Stimulated activated naive CD8-positive, alpha-beta T cell treated with anti-CD3 and anti-CD28 coated beads, Interleukin-15, amount 100 ng/mL, for 72 hours (primary cell): ENCODE results near the gene PTEN.
A peak's percentile ranks its signal among the peaks of the same experiment; 100 is the strongest.
"Not testable (repeated sequence)": the region's sequence is repeated elsewhere in the genome, so short reads cannot be mapped to it uniquely, and the experiment has no call there.

Experiments
- ATAC-seq: fragments of 150-1000 bp; cut with Tn5 transposase; 2 replicates; pipeline ENCODE4 v1.10.0; 2021; ENCODE audit warnings: mild to moderate bottlenecking, moderate library complexity
- DNase-seq, 2 donors: peaks; one replicate each; pipeline ENCODE4 v3.0.0; 2021 to 2022
- H3K27ac Mint-ChIP-seq, 2 donors: one replicate each; pipeline ENCODE4 v1.8.0; 2022; ENCODE audit warnings: mild to moderate bottlenecking in 2 of 2, mixed read lengths in 2 of 2, moderate library complexity in 2 of 2
- H3K27me3 Mint-ChIP-seq: one replicate; pipeline ENCODE4 v1.8.0; 2022; ENCODE audit warnings: mixed read lengths
- H3K4me1 Mint-ChIP-seq: one replicate; pipeline ENCODE4 v1.8.0; 2022; ENCODE audit warnings: mild to moderate bottlenecking, mixed read lengths
- H3K4me3 Mint-ChIP-seq, 2 donors: one replicate each; pipeline ENCODE4 v1.8.0; 2022; ENCODE audit warnings: mild to moderate bottlenecking in 2 of 2, mixed read lengths in 2 of 2, moderate library complexity in 1 of 2
- H3K9me3 Mint-ChIP-seq, 2 donors: one replicate each; pipeline ENCODE4 v1.8.0; 2022; ENCODE audit warnings: mixed read lengths in 2 of 2

Gene PTEN

GRCh38 chr10:87863053-87863943 lies at the start of gene PTEN, which contains the start of gene KLLN:
Gene PTEN (plus strand): TSS chr10:87863625. CDS start chr10:87864470, 845 bp downstream.
Gene KLLN (minus strand): TSS chr10:87863533. CDS start chr10:87862487, 1,046 bp downstream.
- DNase-seq (peak; percentile 87 to 88), ATAC-seq (peak; percentile 74)
- Mint-ChIP-seq H3K27ac (peak within 1 kb of the TSS; percentile 96 to 98), H3K27me3 (no peaks in the 10 kb centered on the region), H3K9me3 (no peaks in the 10 kb centered on the region), H3K4me3 (peak within 1 kb of the TSS; percentile 97 to 98), H3K4me1 (peaks cover 25% of the 10 kb centered on the region)

- peak overlapping the region; percentile 93 to 94 for H3K4me3 Mint-ChIP-seq
- DNase-seq (no peak), ATAC-seq (no peak)
- peaks cover 43% of the 10 kb centered on the region for H3K4me1 Mint-ChIP-seq
- no peaks in the 10 kb centered on the region for H3K27me3 Mint-ChIP-seq
- H3K9me3 Mint-ChIP-seq = no peaks in the 10 kb centered on the region
- no peak overlapping the region for H3K27ac Mint-ChIP-seq
These were observed 47.1 kb upstream of the PTEN start for GRCh38 chr10:87816163-87816897.

DNA sequence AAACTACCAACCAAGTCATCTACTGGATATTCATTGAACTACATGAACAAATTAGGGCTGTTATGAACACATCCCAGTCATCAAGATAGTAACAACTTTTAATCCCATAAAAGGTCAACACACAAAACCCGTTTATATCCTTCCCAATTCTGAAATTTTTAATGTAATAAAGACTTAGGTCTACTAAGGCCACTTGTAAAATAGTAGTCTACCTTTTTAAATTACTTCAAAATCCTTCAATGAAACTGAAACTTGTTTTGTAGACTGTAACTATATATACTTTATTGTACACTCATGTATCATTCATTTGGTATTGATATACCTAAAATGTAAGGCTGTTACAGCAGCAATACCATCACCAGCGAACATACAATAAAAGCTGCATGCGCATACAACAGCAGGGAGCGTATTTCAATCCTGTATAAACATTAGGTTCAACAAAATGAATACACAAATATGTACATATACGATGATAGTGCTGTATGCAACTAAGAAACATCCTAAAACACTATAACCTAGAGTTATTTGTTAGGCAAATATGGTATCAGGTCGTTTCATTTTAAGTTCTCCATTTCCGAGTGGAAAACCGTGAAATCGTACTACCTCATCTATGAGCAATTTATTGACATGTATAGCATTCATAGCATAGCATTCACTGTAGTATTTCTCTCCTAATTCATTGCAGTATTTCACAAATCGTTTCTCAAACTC lies 46.4 kb upstream of the PTEN start:
- Mint-ChIP-seq H3K27me3 (no peaks in the 10 kb centered on the region), H3K4me3 (peak overlapping the region; percentile 93 to 94), H3K27ac (peak overlapping the region; percentile 92 to 97), H3K9me3 (no peaks in the 10 kb centered on the region), H3K4me1 (peaks cover 36% of the 10 kb centered on the region)
- ATAC-seq = no peak
- no peak for DNase-seq

DNA sequence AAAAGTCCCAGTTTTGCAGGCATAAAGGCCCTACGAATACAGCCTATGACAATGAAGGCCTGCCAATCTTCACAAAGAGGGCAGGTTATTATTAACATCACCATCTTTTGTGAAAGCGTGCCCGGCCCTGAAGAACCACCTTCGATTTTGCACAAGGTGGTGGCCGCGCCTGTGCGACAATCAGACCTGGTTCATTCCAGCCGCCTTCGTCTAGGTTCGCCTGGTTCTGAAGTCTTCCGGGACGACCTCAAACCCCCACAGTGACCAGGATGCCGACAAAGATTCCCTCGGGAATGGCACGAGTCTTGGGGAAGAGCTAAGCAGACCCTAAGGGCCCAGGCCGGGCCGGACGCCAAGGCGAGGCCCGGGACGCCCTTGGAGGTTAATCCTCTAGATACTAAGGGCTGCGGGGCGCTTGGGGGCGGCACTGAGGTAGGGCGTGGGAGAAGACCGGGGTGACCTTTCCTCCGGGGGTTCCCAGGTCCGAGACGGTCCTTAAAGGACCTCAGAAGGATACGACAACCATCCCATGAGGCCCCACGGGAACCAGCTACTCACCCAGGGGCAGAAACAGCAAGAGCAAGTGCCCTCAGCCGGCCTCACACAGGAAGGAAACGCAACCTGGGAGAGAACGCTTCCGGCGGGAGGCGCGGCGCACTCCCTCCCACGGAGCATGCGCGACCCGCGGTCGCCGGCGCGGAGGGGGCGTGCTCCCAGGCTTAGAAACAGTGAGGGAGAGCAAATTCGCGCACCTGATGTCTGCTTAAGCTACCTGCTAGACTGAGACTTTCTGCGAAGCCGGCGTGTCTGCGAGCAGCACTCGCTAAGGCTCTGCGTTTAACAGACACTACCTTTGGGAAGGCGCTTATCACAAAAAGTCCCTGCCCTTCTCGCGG lies 45.6 kb upstream of the PTEN start, which contains the start of gene ATAD1:
TSS of gene ATAD1 (minus strand) at position 618 of the 896 bp plus-strand sequence. CDS start 3,627 bp downstream, outside the sequence.
- Mint-ChIP-seq H3K9me3 (no peaks in the 10 kb centered on the region), H3K4me1 (peaks cover 34% of the 10 kb centered on the region), H3K27me3 (no peaks in the 10 kb centered on the region), H3K27ac (peak within 1 kb of the TSS; percentile 92 to 97), H3K4me3 (peak within 1 kb of the TSS; percentile 93 to 94)
- DNase-seq (peak; percentile 87 to 90), ATAC-seq (peak; percentile 92)

DNA sequence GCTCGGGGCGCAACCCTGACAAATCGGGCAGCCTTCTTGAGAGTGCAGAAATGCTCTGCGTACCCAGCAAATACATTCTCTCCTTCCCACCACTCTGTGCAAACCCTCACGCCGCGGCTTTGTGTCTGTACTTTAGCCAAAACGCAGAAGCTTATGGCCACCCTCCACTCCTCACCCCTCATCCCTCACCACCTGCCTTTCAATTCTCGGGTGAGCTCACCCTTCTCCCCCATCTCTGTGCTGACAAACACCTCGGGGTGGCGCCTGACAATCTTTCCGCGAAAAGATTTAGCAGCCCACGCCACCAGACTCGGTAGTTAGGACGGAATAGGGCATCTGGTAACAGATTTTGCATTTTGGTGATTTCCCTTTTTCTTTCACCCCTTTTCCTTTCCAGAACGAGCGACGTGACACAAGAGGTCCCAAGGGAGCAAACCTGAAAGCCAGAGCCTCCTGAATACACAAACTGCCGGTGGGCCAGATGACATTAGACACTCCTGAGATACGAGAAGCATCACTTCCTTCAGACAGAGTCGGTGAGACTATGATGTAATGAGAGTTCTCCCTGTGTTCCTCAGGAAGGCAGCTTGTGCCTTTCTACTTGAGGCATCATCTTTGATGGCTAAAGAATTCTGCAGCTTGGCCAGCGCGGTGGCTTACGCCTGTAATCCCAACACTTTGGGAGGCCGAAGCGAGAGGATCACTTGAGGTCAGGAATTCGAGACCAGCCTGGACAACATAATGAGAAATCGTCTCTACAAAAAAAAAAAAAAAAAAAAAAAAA lies 44.7 kb upstream of the PTEN start:
- H3K4me1 Mint-ChIP-seq = peaks cover 34% of the 10 kb centered on the region
- peak; percentile 75 for ATAC-seq

GRCh38 chr10:87819289-87819585 lies 44.2 kb upstream of the PTEN start:
- DNase-seq (no peak), ATAC-seq (no peak)
- Mint-ChIP-seq H3K27me3 (no peaks in the 10 kb centered on the region), H3K4me3 (peak overlapping the region in 1 of 2 donors; percentile 17), H3K27ac (peak overlapping the region in 1 of 2 donors; percentile 97), H3K4me1 (peaks cover 34% of the 10 kb centered on the region), H3K9me3 (no peaks in the 10 kb centered on the region)

More for the DNA sequence above, 44.7 kb upstream of the PTEN start:
- H3K4me3 Mint-ChIP-seq = peak overlapping the region; percentile 93 to 94
- DNase-seq = peak; percentile 63 to 66
- H3K27ac Mint-ChIP-seq = peak overlapping the region; percentile 92 to 97
- no peaks in the 10 kb centered on the region for H3K27me3 Mint-ChIP-seq
- H3K9me3 Mint-ChIP-seq = no peaks in the 10 kb centered on the region

DNA sequence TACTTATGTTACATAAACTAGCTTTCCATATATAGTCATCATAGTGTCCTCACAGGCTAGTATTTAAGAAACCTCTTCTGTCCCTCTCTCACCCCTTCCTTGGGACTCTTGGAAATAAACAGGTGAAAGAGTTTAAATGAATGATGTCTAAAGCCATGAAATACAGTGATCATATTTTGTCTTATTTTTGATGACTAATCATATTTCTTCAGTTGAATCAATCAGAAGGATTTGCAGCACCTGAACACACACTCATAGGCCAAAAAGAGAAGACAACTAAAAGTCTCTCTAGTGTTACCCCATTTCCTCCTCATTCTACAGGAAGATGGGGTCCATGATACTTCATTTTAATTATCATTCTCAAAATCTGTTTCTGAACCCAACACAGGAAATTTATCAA lies 36.8 kb upstream of the PTEN start:
- H3K4me3 Mint-ChIP-seq = no peak overlapping the region

DNA sequence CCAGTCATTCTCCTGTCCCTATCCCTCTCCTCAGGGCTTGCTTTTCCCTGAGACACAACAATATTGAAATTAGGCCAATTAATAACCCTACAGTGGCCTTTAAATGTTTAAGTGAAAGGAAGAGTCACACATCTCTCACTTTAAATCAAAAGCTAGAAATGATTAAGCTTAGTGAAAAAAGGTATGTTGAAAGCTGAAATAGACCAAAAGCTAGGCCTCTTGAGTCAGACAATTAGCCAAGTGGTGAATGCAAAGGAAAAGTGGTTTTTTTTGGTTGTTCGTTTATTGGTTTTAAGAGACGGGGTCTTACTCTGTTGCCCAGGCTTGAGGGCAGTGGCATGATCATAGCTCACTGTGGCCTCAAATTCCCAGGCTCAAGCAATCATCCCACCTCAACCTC lies 35.7 kb upstream of the PTEN start:
- Mint-ChIP-seq H3K4me1 (peaks cover 23% of the 10 kb centered on the region), H3K27me3 (no peaks in the 10 kb centered on the region), H3K27ac (no peak overlapping the region), H3K4me3 (no peak overlapping the region), H3K9me3 (no peaks in the 10 kb centered on the region)
- no peak for DNase-seq
- ATAC-seq = no peak

More for the DNA sequence above, 36.8 kb upstream of the PTEN start:
- Mint-ChIP-seq H3K27ac (no peak overlapping the region), H3K27me3 (no peaks in the 10 kb centered on the region), H3K9me3 (no peaks in the 10 kb centered on the region), H3K4me1 (peaks cover 23% of the 10 kb centered on the region)
- DNase-seq (no peak), ATAC-seq (no peak)

- not testable (repeated sequence) for H3K9me3 Mint-ChIP-seq, ATAC-seq, H3K4me3 Mint-ChIP-seq, H3K27ac Mint-ChIP-seq, DNase-seq, H3K27me3 Mint-ChIP-seq
- peaks cover 30% of the 10 kb centered on the region for H3K4me1 Mint-ChIP-seq
These were observed 34.4 kb upstream of the PTEN start for GRCh38 chr10:87829051-87829450.

- Mint-ChIP-seq H3K27ac (no peak overlapping the region), H3K9me3 (no peaks in the 10 kb centered on the region), H3K27me3 (no peaks in the 10 kb centered on the region), H3K4me3 (no peak overlapping the region), H3K4me1 (peaks cover 30% of the 10 kb centered on the region)
- ATAC-seq = peak; percentile 94
- no peak for DNase-seq
These were observed 33.3 kb upstream of the PTEN start for GRCh38 chr10:87829986-87830729.

- H3K9me3 Mint-ChIP-seq = peaks cover 0 to 4% of the 10 kb centered on the region in 2 donors
- no peaks in the 10 kb centered on the region for H3K27me3 Mint-ChIP-seq
- DNase-seq = no peak
- H3K4me3 Mint-ChIP-seq = no peak overlapping the region
- H3K27ac Mint-ChIP-seq = no peak overlapping the region
- ATAC-seq = no peak
- H3K4me1 Mint-ChIP-seq = peaks cover 7% of the 10 kb centered on the region
These were observed 27.3 kb upstream of the PTEN start for GRCh38 chr10:87836098-87836497.

DNA sequence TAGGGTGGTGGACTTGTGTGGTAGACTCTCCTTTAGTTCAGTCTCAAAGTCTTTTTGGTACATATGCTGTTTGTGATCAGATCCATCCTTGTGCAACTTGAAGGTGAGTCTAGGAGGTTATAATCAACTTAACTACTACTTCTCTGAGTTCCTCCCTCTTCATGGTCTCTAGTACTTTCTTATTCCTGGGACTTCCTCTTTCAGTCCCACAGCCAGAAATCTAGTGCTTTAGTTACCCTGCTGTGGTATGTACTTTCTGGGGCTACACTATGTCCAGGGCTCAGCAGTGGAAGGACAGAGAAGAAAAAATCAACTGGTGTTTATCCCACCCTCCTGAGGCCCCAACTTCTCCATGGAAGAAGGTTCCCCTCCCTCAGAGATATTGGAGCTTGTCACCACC lies 26.0 kb upstream of the PTEN start:
- H3K4me3 Mint-ChIP-seq = no peak overlapping the region
- no peak overlapping the region for H3K27ac Mint-ChIP-seq
- H3K9me3 Mint-ChIP-seq = peaks cover 0 to 4% of the 10 kb centered on the region in 2 donors
- DNase-seq (no peak), ATAC-seq (no peak)
- peaks cover 7% of the 10 kb centered on the region for H3K4me1 Mint-ChIP-seq
- no peaks in the 10 kb centered on the region for H3K27me3 Mint-ChIP-seq

DNA sequence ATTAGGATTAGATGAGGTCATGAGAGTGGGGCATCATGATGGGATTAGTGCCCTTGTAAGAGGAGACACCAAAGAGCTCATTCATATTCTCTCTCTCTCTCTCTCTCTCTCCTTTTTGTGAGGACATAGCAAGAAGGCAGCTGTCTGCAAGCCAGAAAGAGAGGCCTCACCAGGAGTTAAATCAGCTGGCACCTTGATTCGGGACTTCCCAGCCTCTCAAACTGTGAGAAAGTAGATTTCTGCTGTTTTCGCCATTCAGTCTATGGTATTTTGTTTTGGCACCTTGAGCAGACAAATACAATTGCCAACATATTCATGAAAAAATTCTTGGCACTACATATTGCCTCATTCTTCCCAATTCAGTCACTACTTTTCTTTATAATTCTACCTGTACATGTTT lies 24.8 kb upstream of the PTEN start:
- Mint-ChIP-seq H3K27ac (no peak overlapping the region), H3K4me3 (no peak overlapping the region), H3K9me3 (peaks cover 0 to 4% of the 10 kb centered on the region in 2 donors), H3K27me3 (no peaks in the 10 kb centered on the region), H3K4me1 (peaks cover 1% of the 10 kb centered on the region)
- ATAC-seq (no peak), DNase-seq (no peak)
